ENCODE results near the gene PHAF1.

GRCh38 chr16:67166598-67167168 lies 56.9 kb downstream of the PHAF1 start:
- TF ChIP-seq EP300 (IDR thresholded peaks at IDR 0.05; ENCODE audit: borderline replicate concordance) (no peak), MAX (IDR thresholded peaks at IDR 0.05) (no peak)

Measured in Ishikawa (cell line).